ENCODE data around the gene OR8D4.
"Not testable (repeated sequence)": the region's sequence is repeated elsewhere in the genome, so short reads cannot be mapped to it uniquely, and the experiment has no call there.

Gene OR8D4

DNA sequence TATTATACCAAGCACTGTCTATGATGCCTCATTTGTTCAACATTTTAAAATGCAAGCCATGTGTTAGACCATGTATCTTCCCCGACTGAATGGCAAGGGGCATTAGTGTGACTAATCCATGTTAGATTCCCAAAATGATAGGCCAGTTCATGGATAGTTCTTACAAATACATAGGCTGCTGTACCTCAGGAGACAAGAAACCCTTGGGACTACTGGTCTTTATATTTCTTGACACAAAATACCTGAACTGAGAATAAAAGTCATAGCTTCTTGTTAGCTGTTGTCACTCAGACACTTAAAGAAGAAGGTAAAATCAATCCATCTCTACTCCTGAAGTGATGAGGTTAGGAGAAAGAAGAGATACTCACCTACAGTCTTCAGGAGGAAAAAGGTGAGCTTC, at the start of gene OR8D4:
TSS of gene OR8D4 (plus strand) at position 301 of the 400 bp plus-strand sequence. CDS start 4,265 bp downstream, outside the sequence.
- DNase-seq (ENCODE audit: low read depth): no peak

DNA sequence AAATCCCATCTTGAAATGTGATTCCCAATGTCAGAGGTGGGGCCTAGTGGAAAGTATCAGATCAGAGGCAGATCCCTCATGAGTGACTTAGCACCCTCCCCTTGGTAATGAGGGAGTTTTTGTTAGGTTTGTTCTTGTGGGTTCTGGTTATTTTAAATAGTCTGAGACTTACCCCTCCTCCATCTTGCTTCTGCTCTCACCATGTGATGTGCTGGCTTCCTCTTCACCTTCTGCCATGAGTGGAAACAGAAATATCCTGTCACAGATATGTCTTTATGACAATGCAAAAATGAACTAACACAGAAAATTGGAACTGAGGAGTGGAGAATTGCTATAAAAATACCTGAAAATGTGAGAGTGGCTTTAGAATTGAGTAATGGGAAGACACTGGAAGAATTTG, 49.6 kb upstream of the OR8D4 start:
- no peak for DNase-seq (ENCODE audit: low read depth)

- no peak for DNase-seq (ENCODE audit: low read depth)
Observed at GRCh38 chr11:123853038-123853437, 48.9 kb upstream of the OR8D4 start.

DNA sequence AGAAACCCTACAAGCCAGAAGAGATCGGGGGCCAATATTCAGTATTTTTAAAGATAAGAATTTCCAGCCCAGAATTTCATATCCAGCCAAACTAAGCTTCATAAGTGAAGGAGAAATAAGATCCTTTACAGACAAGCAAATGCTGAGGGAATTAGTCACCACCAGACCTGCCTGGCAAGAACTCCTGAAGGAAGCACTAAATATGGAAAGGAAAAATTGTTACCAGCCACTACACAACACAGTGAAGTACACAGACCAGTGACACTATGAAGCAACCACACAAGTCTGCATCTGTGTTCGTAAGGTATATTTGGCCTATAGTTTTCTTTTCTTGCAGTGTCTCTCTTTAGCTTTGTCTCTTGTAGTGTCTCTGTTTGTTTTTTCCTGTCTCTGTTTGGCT, 45.5 kb upstream of the OR8D4 start:
- no peak for DNase-seq (ENCODE audit: low read depth)

DNA sequence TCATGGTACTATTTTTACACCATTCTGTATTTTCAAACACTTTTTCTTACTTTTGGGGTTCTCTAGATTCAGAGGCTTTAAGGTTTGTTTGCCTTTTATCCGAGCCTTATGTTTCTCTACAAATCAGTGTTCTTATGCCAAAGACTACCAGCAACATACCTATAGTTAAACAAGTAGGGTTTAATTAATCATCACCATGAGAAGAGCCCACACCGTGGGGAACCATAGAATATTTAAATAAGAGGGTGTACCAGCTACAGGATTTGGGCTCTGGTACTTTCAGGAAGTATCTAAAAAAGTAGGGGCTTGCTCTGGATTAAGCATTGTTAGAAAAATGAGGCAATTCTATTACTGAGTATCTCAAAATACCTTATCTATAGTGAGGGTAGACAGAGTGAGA, 42.2 kb upstream of the OR8D4 start:
- no peak for DNase-seq (ENCODE audit: low read depth)

- DNase-seq (ENCODE audit: low read depth): not testable (repeated sequence)
Observed at GRCh38 chr11:123865293-123865692, 36.7 kb upstream of the OR8D4 start.

GRCh38 chr11:123867795-123868194, 34.2 kb upstream of the OR8D4 start:
- DNase-seq (ENCODE audit: low read depth): not testable (repeated sequence)

DNA sequence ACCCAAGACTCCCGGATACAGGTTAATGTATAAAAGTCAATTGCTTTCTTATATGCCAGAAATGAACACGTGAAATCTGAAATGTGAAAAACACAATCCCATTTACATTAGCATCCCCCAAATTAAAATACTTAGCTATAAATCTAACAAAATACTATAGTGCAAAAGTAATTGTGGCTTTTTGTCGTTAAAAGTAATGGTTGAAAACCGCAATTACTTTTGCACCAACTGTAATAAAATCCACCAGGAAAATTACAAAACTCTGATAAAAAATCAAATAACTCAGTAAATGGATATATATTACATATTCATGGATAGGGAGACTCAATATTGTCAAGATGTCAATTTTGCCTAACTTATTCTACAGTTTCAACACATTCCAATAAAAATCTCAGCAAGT, 21.1 kb upstream of the OR8D4 start:
- no peak for DNase-seq (ENCODE audit: low read depth)

DNA sequence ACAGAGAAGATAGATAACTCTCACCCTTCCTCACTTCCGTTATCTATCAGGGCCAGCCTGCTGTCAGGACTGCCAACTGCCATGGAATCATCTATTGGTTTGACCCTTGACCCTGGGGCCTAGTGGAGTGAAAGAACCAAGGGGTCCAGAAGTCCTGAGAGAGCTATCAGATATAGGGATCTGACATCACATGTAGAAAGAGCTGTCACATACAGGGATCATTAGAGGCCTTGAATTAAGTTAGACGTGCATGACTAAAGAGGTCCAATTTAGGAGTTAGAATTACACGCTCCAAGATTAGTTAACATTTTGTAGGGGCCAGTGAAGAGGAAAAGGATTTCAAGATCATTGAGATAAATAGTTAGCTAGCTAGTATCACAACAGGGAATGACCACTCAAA, 16.4 kb upstream of the OR8D4 start, which contains the start of gene TMEM225:
TSS of gene TMEM225 (minus strand) at position 101 of the 400 bp plus-strand sequence. CDS start 245 bp downstream, outside the sequence.
- DNase-seq (ENCODE audit: low read depth): no peak

DNA sequence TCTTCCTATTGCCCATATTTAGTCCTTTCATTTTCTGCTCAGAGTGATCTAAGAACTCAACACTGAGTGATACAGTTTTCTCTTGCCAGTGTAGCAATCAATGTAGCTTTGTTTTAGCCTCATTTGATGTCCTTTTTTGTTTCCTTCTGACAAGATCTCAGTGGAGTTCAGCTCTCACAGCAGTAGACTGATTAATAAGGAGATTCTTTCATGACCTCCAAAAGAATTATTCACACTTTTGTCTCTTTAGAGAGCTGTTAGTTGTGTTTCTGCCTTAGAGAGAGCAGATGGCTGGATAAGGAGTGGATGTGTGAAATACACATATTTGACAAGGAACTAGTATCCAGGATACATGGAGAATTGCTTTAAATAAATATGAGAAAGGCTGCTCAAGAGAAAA, 9.9 kb upstream of the OR8D4 start:
- no peak for DNase-seq (ENCODE audit: low read depth)

DNA sequence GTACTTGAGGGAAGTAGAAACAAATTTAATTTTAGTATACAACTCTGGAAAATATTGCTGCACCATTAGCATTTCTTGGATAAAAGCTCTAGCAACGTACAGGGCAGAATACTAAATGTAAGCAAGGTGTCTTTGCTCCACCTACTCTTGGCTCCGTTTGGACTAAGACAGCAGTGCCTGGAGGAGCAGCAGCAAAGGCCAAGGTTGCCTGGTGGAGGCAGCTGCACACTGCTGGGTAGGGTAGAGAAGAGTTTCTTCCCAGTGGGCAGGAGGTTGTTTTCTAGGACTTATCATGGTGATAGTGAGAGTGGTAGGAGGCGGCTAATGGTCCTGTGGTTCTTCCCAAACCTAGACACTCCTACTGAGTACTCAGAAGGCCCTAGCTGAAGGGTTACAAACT, 2.2 kb upstream of the OR8D4 start:
- DNase-seq (ENCODE audit: low read depth): no peak

GRCh38 chr11:123903932-123904331, 2.0 kb downstream of the OR8D4 start:
- DNase-seq (ENCODE audit: low read depth): no peak

- no peak for DNase-seq (ENCODE audit: low read depth)
Observed at GRCh38 chr11:123904932-123905331, 3.0 kb downstream of the OR8D4 start.

DNA sequence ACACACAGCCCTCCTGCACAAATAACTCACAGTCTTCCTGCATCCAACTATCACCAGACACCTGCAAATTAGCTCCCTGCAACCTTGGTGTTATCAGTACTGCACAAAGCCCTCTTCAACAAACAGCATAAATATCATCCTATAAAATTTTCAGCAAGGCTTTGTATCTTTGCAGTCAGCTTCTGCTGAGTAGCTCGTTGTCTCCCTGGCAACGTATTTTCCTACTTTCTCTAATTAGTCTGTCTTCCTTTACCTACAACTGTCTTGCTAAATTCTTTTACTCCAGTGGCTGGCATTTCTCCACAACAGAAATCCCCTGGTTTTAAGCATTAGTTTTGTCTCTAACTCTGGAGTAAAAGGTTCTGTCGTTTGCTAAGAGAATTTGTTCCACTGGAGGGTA, 3.9 kb downstream of the OR8D4 start:
- DNase-seq (ENCODE audit: low read depth): no peak

- no peak for DNase-seq (ENCODE audit: low read depth)
Observed at GRCh38 chr11:123920943-123921342, 19.0 kb downstream of the OR8D4 start.

DNA sequence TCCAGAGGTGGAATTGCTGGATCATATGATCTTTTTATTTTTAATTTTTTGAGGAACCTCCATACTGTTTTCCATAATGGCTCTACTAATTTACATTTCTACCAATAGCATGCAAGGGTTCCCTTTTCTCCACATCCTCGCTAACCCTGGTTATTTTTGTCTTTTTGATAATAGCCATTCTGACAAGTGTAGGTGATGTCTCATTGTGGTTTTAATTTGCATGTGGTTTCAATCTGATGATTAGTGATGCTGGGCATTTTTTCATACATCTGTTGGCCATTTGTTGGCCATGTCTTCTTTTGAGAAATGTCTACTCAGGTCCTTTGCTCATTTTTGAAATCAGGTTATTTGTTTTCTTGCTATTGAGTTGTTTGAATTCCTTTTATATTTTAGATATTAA, 22.1 kb downstream of the OR8D4 start:
- DNase-seq (ENCODE audit: low read depth): no peak

- DNase-seq (ENCODE audit: low read depth): no peak
Observed at GRCh38 chr11:123939317-123939716, 37.4 kb downstream of the OR8D4 start, which contains the start of gene OR4D5. TSS of gene OR4D5 (plus strand) at chr11:123939617. CDS start at chr11:123939617, 0 bp downstream.

GRCh38 chr11:123942413-123942812, 40.4 kb downstream of the OR8D4 start:
- no peak for DNase-seq (ENCODE audit: low read depth)

GRCh38 chr11:123943738-123944137, 41.8 kb downstream of the OR8D4 start, which contains the start of gene OR6T1:
TSS of gene OR6T1 (minus strand) at chr11:123943838. CDS start at chr11:123943838, 0 bp downstream.
- no peak for DNase-seq (ENCODE audit: low read depth)

DNA sequence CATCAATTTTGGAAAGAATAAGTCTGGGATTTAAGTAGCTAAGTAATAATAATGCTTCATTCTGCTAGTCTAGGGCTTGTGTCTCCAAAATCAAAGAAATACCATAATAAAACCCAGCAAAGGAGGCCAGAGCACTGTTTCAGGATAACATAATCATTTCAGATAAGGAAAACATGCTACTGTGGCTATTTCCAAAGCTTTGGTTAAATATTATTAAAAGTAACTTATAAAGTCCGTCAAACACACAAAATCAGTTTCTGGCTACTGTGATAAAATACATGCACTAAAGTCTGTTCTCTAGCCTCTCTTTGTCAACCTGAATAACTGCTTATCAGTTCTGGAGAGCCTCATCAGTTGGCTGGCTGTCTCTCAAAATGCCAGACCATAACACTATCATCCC, 43.2 kb downstream of the OR8D4 start:
- no peak for DNase-seq (ENCODE audit: low read depth)

GRCh38 chr11:123956752-123957151, 54.8 kb downstream of the OR8D4 start:
- no peak for DNase-seq (ENCODE audit: low read depth)
